T1000 (cell line): Measurements from ENCODE around the gene TTC29.

Experiments
- DNase-seq: peaks from one replicate; lab custom pipeline; 2025; ENCODE audit warnings: mixed read lengths; lab: John Stamatoyannopoulos, UW

TTC29 gene, protein sequence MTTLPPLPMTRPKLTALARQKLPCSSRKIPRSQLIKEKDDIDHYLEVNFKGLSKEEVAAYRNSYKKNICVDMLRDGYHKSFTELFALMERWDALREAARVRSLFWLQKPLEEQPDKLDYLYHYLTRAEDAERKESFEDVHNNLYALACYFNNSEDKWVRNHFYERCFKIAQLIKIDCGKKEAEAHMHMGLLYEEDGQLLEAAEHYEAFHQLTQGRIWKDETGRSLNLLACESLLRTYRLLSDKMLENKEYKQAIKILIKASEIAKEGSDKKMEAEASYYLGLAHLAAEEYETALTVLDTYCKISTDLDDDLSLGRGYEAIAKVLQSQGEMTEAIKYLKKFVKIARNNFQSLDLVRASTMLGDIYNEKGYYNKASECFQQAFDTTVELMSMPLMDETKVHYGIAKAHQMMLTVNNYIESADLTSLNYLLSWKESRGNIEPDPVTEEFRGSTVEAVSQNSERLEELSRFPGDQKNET

DNA sequence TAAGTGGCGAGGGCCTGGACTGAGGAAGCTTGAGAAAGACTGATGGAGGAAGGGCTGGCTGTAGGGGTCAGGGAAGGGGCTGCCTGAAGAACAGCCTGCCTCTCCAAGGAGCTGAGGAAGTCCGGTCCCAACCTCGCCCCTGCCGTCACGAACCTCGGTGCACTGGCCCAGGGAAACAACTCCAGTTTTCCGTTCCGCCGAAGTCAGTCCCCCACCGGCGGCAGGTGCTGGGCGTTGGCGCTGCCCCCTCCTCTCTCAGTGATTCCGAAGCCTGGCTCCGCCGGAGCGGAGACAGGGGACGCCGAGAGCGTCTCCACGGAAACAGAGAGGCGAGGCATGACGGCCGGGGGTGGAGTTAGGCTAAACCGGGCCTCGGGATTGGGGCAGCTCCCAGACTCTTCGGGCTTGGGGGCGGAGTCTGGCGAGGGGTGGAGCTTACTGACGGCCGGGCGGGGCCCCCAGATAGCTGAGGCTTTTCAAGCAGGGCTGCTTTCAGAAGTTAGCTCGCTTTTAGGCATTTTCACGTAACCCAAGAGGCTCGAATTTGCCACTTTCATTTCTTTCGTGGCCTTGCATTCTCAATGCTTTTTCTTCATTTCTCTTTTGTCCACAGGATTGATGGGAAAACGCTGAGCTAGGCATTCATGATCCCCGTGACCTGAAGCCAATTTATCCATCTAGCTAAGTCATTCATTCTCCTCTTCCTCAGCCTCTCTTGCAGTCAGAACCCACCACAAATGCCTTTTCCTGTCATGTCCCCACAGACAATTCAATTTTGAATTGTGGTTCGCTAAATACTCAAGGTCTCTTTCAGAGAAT is at the start of gene TTC29:
Gene TTC29 (minus strand): TSS at position 309 of the 819 bp plus-strand sequence. CDS start 5,969 bp downstream, outside the sequence.
- DNase-seq = peak; percentile 76

DNA sequence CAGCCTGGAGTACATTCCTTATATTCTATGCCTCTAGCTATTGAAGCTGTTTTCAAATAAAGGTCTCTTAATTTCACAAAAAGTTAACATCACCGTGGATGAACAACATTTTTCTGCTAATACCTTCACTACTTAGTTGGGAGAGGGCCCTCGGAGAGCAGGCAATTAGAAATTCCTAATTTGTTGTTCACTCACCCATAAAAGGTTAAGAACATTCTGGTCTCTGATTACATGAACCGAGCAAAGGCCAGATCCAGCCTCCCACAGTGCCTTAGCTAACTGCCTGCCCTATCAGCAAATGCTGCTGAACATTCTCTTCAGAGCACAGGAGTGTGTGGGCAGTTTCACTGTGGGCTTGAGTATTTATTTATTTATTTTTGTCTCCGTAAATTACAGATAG is 36.0 kb upstream of the TTC29 start:
- DNase-seq = no peak

DNA sequence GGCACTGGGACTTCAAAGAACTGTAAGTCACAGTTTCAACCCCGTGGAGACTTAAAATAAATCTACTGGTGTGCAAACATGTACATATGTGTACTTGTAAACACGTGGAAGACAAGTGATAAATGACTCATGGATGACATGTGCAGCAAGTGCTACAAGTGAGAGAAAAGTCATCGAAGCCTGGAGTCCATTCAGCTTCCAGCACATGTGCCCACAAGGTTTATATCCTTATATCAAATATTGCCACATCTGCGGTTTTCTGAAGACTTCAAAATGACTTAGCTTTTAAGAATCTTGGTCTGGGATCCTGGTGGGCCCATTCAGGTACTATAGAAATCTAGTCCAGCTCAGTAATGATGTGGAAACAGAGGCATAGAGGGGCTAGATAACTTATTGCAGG is 33.0 kb upstream of the TTC29 start:
- DNase-seq = no peak

DNA sequence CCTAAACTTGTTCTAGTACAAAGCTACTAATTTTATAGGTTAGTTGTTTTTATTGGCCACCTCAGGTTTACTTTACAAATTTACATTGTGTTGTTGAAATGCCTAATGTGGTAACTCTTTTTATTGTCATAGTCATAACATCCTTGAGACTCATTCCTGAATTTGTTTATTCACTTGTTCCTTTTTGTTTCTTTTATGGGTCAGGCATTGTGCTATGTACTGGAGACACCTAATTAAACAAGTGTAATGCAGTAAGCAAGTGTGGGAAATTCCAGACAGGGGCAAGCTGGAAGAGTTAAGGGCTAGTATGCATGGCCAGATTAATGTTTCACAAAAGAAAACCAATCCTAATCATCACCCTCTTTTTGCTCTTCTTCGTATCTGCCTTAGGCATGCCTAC is 30.5 kb upstream of the TTC29 start:
- no peak for DNase-seq

DNA sequence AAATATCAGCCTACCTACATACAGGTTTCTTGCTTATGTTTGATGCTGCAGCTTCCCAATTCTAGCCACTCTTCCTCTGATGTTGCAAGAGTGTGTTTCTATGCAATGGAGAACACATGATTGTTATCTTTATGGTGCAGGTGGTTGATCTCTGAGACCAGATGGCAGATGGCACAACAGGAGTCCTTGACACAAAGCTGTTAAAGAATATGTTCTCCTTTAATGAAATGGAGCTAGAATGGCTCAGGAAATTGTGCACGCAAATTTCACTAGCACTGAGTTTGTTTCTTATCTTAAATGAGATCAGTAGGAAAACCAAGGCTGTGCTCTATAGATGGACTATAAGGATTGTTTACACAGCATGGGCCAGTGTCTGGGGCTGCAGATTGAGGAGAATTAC is 29.9 kb upstream of the TTC29 start:
- no peak for DNase-seq

DNA sequence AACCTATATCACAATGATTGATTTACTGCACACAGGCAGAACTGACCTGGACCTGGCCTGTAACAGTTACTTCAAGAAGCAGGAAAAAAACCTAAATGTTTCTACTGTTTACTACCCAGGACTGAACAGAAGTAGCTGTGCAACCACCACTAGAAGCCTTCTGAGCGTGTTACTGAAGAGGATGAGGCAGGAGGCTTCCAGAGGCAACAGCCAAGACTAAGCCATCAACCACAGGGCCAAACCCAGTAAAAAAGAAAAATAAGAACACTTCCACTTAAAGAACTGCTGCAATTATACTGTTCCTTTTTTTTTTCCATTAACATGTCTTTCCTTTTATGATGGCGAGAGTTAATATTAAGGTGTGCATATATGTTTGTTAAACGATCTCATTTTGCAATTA is 29.4 kb upstream of the TTC29 start:
- no peak for DNase-seq

DNA sequence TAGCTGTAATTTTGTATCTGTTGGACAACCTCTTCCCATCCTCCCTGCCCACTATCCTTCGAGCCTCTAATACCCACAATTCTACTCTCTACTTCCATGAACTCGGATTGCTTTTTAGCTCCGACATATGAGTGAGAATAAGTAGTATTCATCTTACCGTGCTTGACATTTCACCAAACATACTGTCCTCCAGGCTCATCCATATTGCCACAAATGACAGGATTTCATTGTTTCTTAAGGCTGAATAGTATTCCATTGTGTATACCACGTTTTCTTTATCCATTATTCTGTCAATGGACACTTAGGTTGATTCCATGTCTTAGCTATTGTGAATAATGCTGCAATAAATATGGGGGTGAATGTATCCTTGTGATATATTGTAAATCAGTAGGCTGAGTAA is 26.4 kb upstream of the TTC29 start:
- DNase-seq = no peak

DNA sequence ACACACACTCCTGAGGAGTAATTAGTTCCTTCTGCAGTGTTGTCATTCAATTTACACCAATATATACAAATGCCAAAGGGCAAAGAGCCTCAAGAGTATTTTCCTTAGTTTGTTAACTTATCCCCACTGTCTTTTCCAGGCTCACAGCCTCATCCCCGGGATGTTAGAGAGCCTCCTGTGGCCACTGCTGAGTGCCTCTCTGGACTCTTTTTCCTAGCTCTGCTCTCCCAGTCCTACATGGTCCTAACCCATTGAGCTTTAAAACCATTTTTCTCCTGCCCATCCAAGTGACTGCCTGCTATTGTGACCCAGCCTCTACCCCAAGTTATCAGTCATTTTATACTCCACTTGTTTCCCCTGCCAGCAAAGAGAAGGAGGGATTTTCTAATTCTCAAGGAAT is 23.5 kb upstream of the TTC29 start:
- no peak for DNase-seq

DNA sequence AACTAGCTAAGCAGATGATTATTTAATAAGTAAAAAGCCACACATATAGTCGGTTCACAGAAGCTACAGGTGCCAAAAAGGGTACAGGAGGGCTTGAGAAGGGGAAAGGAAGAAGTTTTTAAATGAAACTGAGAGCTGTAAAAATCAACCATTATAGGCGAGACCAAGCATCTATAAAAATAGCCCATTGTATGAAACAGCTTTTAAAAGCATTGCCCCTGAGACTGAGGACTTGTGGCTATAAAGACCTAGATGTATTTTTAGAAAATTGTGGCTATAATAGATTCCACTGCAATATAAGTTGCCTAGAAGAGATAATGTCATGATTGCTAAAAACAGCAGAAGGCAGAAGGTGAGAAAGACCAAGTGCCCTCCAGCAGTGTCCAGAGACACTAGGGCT is 15.0 kb upstream of the TTC29 start:
- DNase-seq = no peak

DNA sequence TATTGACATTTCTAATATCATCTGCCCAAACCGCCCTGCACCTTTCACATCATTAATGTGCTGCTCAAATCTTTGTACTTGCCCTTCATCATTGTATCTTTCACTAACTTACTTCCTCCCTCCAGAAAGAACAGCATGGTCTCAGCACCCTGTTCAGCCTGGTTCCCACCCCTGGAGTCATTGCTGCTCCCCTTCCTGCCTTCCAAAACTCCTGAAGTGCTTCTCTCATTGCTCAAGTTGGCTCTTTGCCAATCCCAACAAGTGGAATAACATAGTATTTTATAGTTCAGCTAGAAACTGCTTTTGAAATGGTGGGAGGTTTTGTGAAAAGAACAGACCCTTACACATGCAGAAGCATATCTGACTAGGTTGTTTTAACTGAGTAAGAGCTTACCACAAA is 14.0 kb upstream of the TTC29 start:
- no peak for DNase-seq

DNA sequence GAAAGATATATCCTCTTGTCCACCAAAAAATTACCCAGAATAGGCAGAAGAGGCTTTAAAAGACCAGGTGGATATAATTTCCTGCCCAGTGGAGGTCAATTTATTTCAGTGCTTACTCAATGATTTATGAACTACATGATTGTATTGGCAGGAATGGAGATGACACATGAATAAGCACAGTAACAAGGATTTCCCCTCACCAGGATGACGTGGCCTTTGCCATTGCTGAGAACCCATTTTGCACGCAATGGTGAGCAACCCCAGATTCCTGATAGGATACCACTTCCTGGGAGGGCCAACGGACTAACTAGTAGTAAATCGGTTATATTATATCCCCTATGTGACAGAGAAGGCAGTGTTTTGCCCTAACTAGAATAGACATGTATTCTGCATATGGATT is 11.6 kb upstream of the TTC29 start:
- DNase-seq = peak; percentile 65

DNA sequence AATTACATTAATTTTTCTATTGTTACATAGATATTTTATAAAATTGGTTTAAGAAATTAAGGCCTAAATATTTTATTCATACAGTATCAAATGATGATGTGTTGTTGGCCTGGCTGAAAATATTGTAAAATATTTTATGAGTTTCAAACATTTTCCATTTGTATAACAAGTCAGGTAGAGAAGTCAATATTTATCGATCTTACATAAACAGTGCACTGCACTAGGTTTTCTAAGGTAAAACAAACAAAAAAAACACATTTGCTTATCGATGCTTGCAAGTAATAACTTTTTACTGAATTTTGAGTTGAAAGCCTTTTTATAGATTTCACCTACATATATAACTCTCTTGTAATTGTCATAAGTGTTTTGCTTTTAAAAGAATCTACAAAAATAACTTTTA is 7.2 kb upstream of the TTC29 start:
- DNase-seq = no peak

DNA sequence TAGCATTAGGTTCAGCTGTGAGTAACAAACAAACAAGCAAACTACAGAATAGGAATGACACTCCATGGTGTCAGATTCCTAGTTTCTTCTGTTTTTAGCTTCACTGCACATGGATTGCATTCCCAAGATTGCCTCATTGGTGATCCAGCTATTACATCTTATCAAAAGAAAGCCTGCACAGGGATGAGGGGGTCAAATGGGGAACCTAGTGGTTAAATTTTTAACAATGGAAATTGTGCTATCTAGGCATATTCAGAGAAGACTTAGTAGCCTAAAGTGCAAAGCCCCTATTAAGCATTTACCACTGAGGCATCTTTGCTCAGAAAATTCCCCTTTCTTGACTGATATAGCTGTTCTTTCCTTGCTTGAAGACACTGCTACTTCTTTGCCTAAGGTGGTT is 3.9 kb upstream of the TTC29 start:
- no peak for DNase-seq

DNA sequence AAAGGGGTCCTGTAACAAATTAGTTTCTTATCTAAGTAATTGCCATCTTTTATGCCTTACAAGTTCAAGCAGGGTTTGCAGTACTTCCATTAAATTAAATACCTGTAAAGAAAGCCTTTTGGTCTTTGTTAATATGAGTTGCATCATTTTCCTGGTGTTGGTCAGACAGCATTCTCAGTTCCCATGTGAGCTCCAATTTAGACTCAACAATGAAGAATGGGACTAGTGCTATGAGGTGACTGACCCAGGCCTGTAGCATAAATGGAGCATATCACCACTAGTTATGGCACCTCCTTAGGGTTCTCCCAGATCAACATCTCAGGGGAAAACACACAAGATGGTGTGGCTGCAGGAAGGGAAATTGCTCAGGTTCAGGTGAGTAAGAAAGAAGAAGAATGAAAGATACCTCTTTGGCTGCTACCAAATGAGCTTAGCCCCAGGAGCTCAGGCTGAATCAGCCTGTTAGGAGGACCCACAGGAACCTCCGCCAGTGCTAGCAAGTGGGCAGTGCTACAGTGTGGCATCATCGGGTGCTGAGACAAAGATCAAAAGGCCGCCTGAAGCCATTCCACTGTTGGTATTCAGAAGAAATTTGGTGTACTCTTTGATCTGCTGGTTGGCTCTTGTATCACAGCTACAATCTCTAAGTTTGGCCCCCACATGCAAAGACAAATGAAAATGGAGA is 1.8 kb downstream of the TTC29 start:
- DNase-seq = no peak

DNA sequence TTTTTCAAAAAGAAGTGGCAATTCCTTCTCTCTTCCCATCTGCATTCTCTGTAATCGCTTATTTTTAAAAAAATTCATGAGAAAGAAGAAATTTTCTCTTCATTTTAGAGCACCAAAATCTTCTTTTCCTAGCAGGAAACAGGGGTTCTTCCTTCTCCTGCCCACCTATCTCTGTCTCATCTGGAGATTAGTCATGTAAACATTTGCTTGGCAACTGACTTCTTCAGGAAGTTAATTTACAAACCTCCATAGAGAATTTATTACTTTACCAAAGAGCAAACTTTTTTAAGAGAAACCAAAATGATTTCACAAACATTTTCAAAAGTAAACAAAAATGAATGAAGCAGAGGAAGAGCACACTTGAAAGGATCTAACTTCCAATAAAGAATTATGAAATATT is 13.5 kb downstream of the TTC29 start:
- DNase-seq = no peak

DNA sequence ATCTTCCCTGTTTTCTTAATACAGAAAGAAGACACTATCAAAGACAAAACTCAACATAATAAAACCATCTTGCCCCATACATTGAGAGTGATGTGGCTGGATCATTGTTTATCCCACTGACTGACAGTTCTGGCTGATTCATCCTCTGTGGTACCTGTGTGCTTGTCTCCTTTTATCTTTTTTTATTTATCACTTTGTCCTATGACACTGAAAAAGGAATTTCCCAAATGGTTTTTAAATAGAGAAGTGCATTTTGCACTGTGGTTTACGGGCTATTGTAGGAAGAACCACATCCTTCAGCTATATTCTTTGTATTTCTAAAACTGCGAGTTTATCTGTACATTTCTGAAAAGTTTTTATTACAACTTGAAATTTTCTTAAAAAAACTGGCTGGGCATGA is 15.0 kb downstream of the TTC29 start:
- no peak for DNase-seq

DNA sequence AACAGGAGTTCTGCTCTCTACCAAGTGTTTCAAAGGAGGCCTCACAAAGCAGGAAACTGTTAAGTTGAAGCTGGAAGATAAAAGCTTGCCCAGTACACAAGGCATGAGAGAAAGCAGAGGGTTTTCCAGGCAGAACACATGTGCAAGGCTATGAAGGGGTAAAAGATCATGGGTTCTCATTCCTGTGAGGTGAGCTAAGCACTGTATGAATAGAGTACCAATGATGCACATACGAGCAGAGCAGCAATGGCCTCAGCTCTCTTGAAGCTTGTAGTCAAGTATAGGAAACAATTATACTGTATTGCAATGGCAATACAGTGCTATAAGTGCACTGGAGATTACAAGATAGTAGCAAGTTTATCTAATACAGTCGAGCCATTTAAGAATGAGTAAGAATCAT is 18.0 kb downstream of the TTC29 start:
- no peak for DNase-seq

DNA sequence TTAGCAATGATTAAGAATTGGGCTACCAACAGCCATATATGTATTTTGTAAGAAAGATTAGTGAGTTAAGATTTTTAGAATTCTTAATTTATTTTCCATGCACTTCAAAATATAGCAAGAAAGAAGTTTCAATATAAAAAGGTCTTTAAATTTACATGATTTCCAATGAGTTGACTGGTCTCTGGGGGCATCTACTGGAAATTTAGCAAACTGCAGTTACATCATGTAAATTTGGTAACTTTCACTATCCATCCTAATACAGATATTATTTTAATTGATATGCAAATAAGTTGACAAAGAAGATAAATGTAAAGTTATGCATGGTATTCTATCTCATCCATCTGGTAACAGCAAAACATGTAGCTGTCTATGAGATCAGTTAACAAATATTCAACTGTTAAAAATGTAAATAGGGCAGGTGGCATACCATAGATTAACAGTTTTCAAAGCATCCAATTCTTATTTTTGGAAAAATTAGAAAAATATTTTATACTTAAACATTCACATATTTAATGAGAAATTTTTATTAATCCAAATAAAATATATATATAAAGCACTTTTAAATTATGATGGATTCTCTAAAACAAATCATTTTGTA is 29.1 kb downstream of the TTC29 start:
- no peak for DNase-seq

DNA sequence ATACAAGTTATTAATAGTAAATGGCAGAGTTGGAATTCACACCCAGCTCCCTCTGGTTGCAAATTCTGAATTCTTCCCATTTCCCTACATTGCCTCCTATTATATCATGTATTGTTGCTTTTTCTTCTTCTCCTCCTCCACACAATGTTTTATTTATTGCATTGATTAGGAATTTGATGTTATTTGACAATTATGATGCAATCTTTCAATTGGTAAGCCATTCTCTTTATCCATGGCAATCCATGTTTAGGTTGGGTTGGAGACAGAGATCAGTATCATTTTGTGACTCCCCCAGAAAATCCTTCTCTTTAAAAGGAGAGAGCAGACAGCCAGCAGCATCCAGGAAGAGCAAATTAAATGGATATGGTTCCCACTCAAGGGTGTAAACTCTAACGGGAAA is 30.5 kb downstream of the TTC29 start:
- DNase-seq = no peak

DNA sequence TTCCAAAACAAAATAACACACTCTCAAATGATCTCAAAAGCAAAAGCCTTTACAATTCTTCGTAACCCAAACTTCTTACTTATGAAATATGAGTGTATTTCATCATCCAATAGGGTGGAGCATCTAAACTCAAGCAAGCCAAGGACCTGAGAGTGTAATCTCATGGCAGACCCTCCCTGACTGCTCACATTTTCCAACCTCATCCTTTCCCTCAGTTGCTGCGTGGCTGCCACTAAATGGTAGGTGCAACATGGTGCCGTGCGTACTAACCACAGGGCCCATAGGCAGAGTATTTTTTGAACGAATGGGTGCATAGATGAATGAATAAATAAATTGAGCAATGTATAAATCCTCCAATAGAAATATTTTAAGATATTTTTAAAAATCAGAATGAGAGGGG is 45.4 kb downstream of the TTC29 start:
- DNase-seq = no peak

DNA sequence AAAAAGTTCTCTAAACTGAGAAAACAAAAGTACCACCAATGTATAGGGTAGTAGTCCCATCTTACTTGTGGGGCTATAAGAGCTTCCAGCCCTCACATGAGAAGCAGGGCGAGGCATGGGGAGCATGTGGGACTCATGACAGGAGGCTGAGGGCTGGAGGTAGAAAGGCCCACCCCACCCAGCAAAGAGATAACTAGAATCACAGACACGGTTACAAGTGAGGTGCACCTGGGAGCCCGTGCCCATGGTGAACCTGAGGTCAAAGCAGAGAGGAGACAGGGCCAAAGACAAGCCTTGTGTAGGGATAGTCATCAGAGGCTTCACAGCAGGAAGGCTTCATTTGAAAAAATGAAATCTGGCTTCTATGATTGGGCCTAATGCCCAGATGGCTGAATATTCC is 55.4 kb downstream of the TTC29 start:
- DNase-seq = no peak

DNA sequence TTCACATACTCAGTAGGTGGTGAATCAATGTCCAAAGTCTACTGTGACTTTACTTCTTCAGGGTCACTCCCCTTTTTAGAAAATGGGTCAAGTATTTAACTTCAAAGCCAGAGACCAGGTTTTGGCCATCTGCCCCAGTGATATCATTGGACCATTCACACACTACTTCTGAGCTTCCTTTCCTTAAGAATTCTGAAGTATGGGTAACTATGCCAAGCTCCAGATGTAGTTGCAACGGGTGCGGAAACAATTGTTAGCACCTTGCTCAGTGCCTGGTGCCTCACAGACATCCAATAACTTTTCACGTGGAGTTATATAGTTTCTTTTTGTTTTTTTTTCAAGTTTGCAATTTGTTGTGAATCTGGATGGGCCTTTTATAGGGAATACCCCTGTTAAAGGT is 62.6 kb downstream of the TTC29 start:
- no peak for DNase-seq
